K562 (cell line): Measurements from ENCODE around the gene B2M.

Experiments
- ASH1L ChIP-seq: fragments of 450-650 bp; IDR thresholded peaks from 2 replicates; pipeline ENCODE4 v1.6.1; 2018; ENCODE audit warnings: borderline replicate concordance, mild to moderate bottlenecking, low read depth; ENCODE audit not compliant: partially characterized antibody
- GABPA ChIP-seq: fragments of 200-800 bp; sonication (Bioruptor generic); conservative IDR thresholded peaks from 2 replicates; pipeline ENCODE4 v1.6.1; 2016; ENCODE audit warnings: low read depth, missing genetic modification characterization, missing compliant biosample characterization
- MEIS2 ChIP-seq: fragments of 450-650 bp; IDR thresholded peaks from 2 replicates; pipeline ENCODE4 v1.6.1; 2014; ENCODE audit warnings: mild to moderate bottlenecking; ENCODE audit not compliant: partially characterized antibody
- NEUROD1 ChIP-seq: fragments of 150-350 bp; IDR thresholded peaks from 2 replicates; pipeline ENCODE4 v1.6.1; 2014; ENCODE audit warnings: borderline replicate concordance, low read length, low read depth; ENCODE audit not compliant: partially characterized antibody
- POLR2A ChIP-seq: fragments of 450-650 bp; conservative IDR thresholded peaks from 2 replicates; pipeline ENCODE4 v1.6.1; 2016
- SMC3 ChIP-seq: conservative IDR thresholded peaks from 2 replicates; pipeline ENCODE4 v1.6.1; 2011; ENCODE audit warnings: low read depth, low read length, improper control_type of control experiment; ENCODE audit not compliant: insufficient read depth
- ZSCAN32 ChIP-seq: fragments of 450-650 bp; formaldehyde crosslinking; IDR thresholded peaks from 2 replicates; pipeline ENCODE4 v1.4.0; 2020; ENCODE audit warnings: mild to moderate bottlenecking, moderate library complexity
- TF ChIP-seq, protein P1 (sequence below), 3 experiments: IDR thresholded peaks in 2 of 3; conservative IDR thresholded peaks in 1 of 3; 2 replicates each; pipeline ENCODE4 v1.5.1; 2011 to 2012; ENCODE audit warnings: low read length in 3 of 3, mild to moderate bottlenecking in 3 of 3, control low read depth in 2 of 3, improper control_type of control experiment in 1 of 3, inconsistent platforms in 1 of 3, low read depth in 1 of 3, mixed read lengths in 1 of 3, moderate library complexity in 1 of 3; ENCODE audit not compliant: insufficient read depth in 2 of 3
- TF ChIP-seq, protein P2 (sequence below): fragments of 150-350 bp; IDR thresholded peaks from 2 replicates; pipeline ENCODE4 v1.6.1; 2014; ENCODE audit warnings: low read depth, mild to moderate bottlenecking, low read length, borderline replicate concordance
- TF ChIP-seq, protein P3 (sequence below): conservative IDR thresholded peaks from 2 replicates; pipeline ENCODE4 v1.6.1; 2011; ENCODE audit warnings: low read depth, mild to moderate bottlenecking, low read length; ENCODE audit not compliant: control insufficient read depth

DNA sequence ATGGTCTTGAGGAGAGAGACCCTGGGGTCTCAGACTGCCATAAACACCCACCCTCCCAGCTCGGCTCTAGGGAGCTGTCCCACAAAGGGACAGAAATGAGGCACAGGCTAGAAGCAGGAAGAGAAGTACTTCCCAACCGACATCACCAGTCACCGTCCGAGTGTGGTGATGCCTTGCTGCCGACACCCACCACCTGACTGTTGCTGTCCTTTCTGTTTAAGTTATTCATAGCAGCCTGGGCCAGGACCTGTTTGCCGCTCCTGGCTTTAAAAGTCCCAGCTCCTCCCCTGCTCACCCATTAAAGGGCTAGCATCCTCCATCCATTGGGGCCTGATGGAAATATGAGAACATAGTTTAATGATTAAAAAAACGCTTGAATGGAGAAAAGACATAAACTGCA is 34.6 kb upstream of the B2M start:
- TF ChIP-seq POLR2A = no peak
- TF ChIP-seq GABPA = no peak
- TF ChIP-seq MEIS2 = no peak
- TF ChIP-seq, protein P1, sequence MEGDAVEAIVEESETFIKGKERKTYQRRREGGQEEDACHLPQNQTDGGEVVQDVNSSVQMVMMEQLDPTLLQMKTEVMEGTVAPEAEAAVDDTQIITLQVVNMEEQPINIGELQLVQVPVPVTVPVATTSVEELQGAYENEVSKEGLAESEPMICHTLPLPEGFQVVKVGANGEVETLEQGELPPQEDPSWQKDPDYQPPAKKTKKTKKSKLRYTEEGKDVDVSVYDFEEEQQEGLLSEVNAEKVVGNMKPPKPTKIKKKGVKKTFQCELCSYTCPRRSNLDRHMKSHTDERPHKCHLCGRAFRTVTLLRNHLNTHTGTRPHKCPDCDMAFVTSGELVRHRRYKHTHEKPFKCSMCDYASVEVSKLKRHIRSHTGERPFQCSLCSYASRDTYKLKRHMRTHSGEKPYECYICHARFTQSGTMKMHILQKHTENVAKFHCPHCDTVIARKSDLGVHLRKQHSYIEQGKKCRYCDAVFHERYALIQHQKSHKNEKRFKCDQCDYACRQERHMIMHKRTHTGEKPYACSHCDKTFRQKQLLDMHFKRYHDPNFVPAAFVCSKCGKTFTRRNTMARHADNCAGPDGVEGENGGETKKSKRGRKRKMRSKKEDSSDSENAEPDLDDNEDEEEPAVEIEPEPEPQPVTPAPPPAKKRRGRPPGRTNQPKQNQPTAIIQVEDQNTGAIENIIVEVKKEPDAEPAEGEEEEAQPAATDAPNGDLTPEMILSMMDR (IDR thresholded peaks at IDR 0.05 in 2 of 3, conservative IDR thresholded peaks at IDR 0.05 in 1 of 3; ENCODE audit: insufficient read depth in 2 of 3, low read depth in 1 of 3, low read length in 3 of 3) = no peak
- TF ChIP-seq NEUROD1 = no peak
- TF ChIP-seq SMC3 = no peak
- no peak for TF ChIP-seq ZSCAN32 (CRISPR knock-in tag)
- TF ChIP-seq, protein P2, sequence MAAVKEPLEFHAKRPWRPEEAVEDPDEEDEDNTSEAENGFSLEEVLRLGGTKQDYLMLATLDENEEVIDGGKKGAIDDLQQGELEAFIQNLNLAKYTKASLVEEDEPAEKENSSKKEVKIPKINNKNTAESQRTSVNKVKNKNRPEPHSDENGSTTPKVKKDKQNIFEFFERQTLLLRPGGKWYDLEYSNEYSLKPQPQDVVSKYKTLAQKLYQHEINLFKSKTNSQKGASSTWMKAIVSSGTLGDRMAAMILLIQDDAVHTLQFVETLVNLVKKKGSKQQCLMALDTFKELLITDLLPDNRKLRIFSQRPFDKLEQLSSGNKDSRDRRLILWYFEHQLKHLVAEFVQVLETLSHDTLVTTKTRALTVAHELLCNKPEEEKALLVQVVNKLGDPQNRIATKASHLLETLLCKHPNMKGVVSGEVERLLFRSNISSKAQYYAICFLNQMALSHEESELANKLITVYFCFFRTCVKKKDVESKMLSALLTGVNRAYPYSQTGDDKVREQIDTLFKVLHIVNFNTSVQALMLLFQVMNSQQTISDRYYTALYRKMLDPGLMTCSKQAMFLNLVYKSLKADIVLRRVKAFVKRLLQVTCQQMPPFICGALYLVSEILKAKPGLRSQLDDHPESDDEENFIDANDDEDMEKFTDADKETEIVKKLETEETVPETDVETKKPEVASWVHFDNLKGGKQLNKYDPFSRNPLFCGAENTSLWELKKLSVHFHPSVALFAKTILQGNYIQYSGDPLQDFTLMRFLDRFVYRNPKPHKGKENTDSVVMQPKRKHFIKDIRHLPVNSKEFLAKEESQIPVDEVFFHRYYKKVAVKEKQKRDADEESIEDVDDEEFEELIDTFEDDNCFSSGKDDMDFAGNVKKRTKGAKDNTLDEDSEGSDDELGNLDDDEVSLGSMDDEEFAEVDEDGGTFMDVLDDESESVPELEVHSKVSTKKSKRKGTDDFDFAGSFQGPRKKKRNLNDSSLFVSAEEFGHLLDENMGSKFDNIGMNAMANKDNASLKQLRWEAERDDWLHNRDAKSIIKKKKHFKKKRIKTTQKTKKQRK = no peak
- TF ChIP-seq, protein P3, sequence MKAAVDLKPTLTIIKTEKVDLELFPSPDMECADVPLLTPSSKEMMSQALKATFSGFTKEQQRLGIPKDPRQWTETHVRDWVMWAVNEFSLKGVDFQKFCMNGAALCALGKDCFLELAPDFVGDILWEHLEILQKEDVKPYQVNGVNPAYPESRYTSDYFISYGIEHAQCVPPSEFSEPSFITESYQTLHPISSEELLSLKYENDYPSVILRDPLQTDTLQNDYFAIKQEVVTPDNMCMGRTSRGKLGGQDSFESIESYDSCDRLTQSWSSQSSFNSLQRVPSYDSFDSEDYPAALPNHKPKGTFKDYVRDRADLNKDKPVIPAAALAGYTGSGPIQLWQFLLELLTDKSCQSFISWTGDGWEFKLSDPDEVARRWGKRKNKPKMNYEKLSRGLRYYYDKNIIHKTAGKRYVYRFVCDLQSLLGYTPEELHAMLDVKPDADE = no peak
- TF ChIP-seq ASH1L = no peak
